Prostate gland (tissue), 2 donors: Measurements from ENCODE around the gene GABRD. TPM values are rescaled to one million over a fixed set of nuclear protein-coding genes. Genes with fewer than 3 reads are reported as not detected.

Experiments
- DNase-seq: peaks from one replicate; pipeline ENCODE4 v3.0.0-alpha.2; 2019; ENCODE audit warnings: low spot score
- H3K27ac ChIP-seq, 2 donors: fragments of 200-600 bp; sonication (generic); 2 replicates each; pipeline ENCODE4 v1.5.1; 2017 to 2019
- H3K27me3 ChIP-seq: fragments of 200-600 bp; sonication (generic); replicated peaks from 2 replicates; pipeline ENCODE4 v1.5.1; 2019; ENCODE audit not compliant: insufficient read depth
- H3K36me3 ChIP-seq, 2 donors: fragments of 200-600 bp; sonication (generic); 1 replicate in 1 of 2; 2 replicates in 1 of 2; pipeline versions ENCODE4 v1.5.1 to v1.8.1; 2017 to 2019
- H3K4me1 ChIP-seq: fragments of 200-600 bp; sonication (generic); replicated peaks from 2 replicates; pipeline ENCODE4 v1.5.1; 2019
- H3K4me3 ChIP-seq, 2 donors: fragments of 200-600 bp; sonication (generic); 2 replicates each; pipeline ENCODE4 v1.5.1; 2017 to 2019
- H3K9me3 ChIP-seq: fragments of 200-600 bp; sonication (generic); 2 replicates; pipeline ENCODE4 v1.5.1; 2017
- CTCF ChIP-seq, 4 experiments: fragments of 200-600 bp in 2 of 4; fragments of 450-650 bp in 2 of 4; sonication (generic) in 2 of 4; IDR thresholded peaks; 1 replicate in 3 of 4; 2 replicates in 1 of 4; pipeline ENCODE4 v1.5.1; 2016 to 2019; ENCODE audit warnings: antibody characterized with exemption in 4 of 4, mild to moderate bottlenecking in 2 of 4, moderate library complexity in 2 of 4
- POLR2A ChIP-seq: fragments of 450-650 bp; IDR thresholded peaks from one replicate; pipeline ENCODE4 v1.6.1; 2016; ENCODE audit warnings: antibody characterized with exemption, mild to moderate bottlenecking
- POLR2AphosphoS5 ChIP-seq: sonication (generic); formaldehyde crosslinking; IDR thresholded peaks from one replicate; pipeline ENCODE4 v1.6.1; 2017; ENCODE audit warnings: antibody characterized with exemption
- WGBS: methylation state at CpG from one replicate; pipeline ENCODE4 v1.1.5; 2018; 5-methylcytosine and 5-hydroxymethylcytosine counted together
- intact Hi-C: fragments of 100-400 bp; cut with DNase I; formaldehyde crosslinking; loops from one replicate; pipeline ENCODE4 v1.14.2; 2022
- total RNA-seq, 2 donors: library from RNA; depleted of rRNA; stranded (reverse); fragments of >200 nt; gene quantifications; one replicate each; pipeline ENCODE4 v1.1.0, GENCODE V29; 2016

The GABRD gene
- total RNA-seq, 2 donors from 2014 or later = 0.32 to 7.6 TPM

- Histone ChIP-seq H3K36me3 (no peaks in the 10 kb centered on the region), H3K9me3 (no peaks in the 10 kb centered on the region), H3K4me3 (no peak overlapping the region), H3K27ac (no peak overlapping the region), H3K27me3 (no peaks in the 10 kb centered on the region), H3K4me1 (no peaks in the 10 kb centered on the region)
- TF ChIP-seq POLR2AphosphoS5 = no peak
- no peak for TF ChIP-seq POLR2A
- TF ChIP-seq CTCF (IDR thresholded peaks at IDR 0.05) = no peak
- 97% methylated on average over 29 of the region's 29 CpGs for WGBS
- intact Hi-C loops = no loop called here
- DNase-seq = no peak
These were observed 36.9 kb downstream of the GABRD start for GRCh38 chr1:2055911-2056575.

DNA sequence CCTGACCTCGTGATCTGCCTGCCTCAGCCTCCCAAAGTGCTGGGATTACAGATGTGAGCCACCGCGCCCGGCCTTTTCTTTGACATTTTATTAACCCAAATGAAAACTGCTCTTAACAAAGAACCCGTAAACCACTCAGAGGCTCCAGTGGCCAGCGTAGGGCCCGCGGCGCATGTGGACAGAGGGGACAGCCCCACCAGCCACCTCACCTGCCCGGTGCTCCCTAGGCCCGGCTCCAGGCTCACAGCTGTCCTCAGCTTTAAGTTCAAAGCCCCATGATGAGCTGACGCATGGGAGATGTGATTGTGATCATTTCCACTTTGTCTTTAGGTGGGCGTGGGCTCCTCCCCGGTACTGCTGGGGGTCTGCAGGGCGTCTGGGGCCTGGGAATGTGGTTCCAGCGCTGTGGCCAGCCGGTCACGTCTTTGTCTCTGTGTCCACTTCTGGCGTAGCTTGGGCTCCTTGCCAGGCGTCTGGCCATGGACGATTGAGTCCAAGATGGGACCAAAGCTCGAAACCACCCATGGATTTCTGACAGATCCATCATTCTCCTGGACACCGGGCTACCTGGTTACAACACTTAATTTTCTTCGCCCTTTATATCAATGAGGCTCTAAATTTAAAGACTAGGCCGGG is 37.9 kb downstream of the GABRD start:
- intact Hi-C loops = no loop called here
- no peak for TF ChIP-seq CTCF (IDR thresholded peaks at IDR 0.05)
- Histone ChIP-seq H3K27ac (no peak overlapping the region), H3K4me1 (no peaks in the 10 kb centered on the region), H3K4me3 (no peak overlapping the region), H3K27me3 (no peaks in the 10 kb centered on the region), H3K36me3 (no peaks in the 10 kb centered on the region), H3K9me3 (no peaks in the 10 kb centered on the region)
- no peak for DNase-seq
- 95% methylated on average over 25 of the region's 25 CpGs for WGBS

- 87% methylated on average over 33 of the region's 35 CpGs for WGBS
- TF ChIP-seq POLR2AphosphoS5 = no peak
- TF ChIP-seq POLR2A = no peak
- no peak for TF ChIP-seq CTCF (IDR thresholded peaks at IDR 0.05)
- H3K27me3 ChIP-seq = no peaks in the 10 kb centered on the region
- no peaks in the 10 kb centered on the region for H3K36me3 ChIP-seq
- no peak for DNase-seq
- H3K4me1 ChIP-seq = no peaks in the 10 kb centered on the region
- intact Hi-C loops = no loop called here
- H3K27ac ChIP-seq = no peak overlapping the region
- no peaks in the 10 kb centered on the region for H3K9me3 ChIP-seq
- no peak overlapping the region for H3K4me3 ChIP-seq
These were observed 40.3 kb downstream of the GABRD start for GRCh38 chr1:2059290-2059953.

GRCh38 chr1:2060072-2060471 is 40.9 kb downstream of the GABRD start:
- Histone ChIP-seq H3K27me3 (no peaks in the 10 kb centered on the region), H3K9me3 (no peaks in the 10 kb centered on the region), H3K27ac (no peak overlapping the region), H3K4me3 (no peak overlapping the region), H3K4me1 (no peaks in the 10 kb centered on the region), H3K36me3 (no peaks in the 10 kb centered on the region)
- intact Hi-C loops = no loop called here
- 93% methylated on average over 15 of the region's 15 CpGs for WGBS
- no peak for TF ChIP-seq POLR2AphosphoS5
- TF ChIP-seq POLR2A = no peak
- TF ChIP-seq CTCF (IDR thresholded peaks at IDR 0.05) = no peak
- no peak for DNase-seq

DNA sequence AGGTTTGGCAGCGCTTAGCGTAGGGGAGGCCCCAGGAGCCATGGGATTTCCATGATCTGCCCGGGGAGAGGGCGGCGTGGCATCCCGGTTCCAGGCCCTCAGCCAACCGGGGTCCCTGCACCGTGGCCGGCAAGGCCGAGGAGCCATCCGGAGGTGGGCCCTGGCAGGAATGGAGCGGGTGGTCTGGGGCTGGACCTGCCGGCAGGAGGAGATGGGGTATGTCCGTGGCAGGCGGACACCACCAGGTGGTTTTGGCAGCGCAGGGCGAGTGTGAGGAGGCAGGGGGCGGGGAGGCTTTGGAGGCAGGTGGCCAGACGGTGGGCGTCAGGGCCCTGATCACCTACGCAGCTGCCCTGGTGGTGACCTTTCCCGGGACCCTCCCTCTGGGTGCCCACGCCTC is 41.4 kb downstream of the GABRD start:
- intact Hi-C loops = no loop called here
- no peaks in the 10 kb centered on the region for H3K9me3 ChIP-seq
- no peaks in the 10 kb centered on the region for H3K36me3 ChIP-seq
- WGBS = 94% methylated on average over 23 of the region's 23 CpGs
- no peak for TF ChIP-seq CTCF (IDR thresholded peaks at IDR 0.05)
- TF ChIP-seq POLR2A = no peak
- TF ChIP-seq POLR2AphosphoS5 = no peak
- H3K27ac ChIP-seq = no peak overlapping the region
- DNase-seq = no peak
- no peaks in the 10 kb centered on the region for H3K27me3 ChIP-seq
- H3K4me3 ChIP-seq = no peak overlapping the region
- no peaks in the 10 kb centered on the region for H3K4me1 ChIP-seq
